Tibial artery (tissue), 4 donors: ENCODE results near the gene CENPK.
"Not testable (repeated sequence)": the region's sequence is repeated elsewhere in the genome, so short reads cannot be mapped to it uniquely, and the experiment has no call there.

ENCODE experiments used
- DNase-seq, 2 donors: peaks; one replicate each; pipeline ENCODE4 v3.0.0-alpha.2; 2019
- H3K27ac ChIP-seq, 2 donors: fragments of 200-600 bp; sonication (generic) in 1 of 2; 1 replicate in 1 of 2; 2 replicates in 1 of 2; pipeline ENCODE4 v1.5.1; 2018 to 2019; ENCODE audit warnings: mild to moderate bottlenecking in 1 of 2
- H3K27me3 ChIP-seq, 2 donors: fragments of 200-600 bp; sonication (generic) in 1 of 2; one replicate each; pipeline versions ENCODE4 v1.5.1 to v1.6.0; 2016 to 2019
- H3K36me3 ChIP-seq, 3 donors: fragments of 200-600 bp; sonication (generic) in 2 of 3; one replicate each; pipeline ENCODE4 v1.5.1; 2016 to 2019; ENCODE audit warnings: mild to moderate bottlenecking in 2 of 3
- H3K4me1 ChIP-seq, 4 donors: fragments of 200-600 bp; sonication (generic) in 2 of 4; 1 replicate in 3 of 4; 2 replicates in 1 of 4; pipeline ENCODE4 v1.5.1; 2016 to 2019
- H3K4me3 ChIP-seq, 2 donors: fragments of 200-600 bp; sonication (generic) in 1 of 2; 1 replicate in 1 of 2; 2 replicates in 1 of 2; pipeline ENCODE4 v1.5.1; 2018 to 2019; ENCODE audit warnings: mild to moderate bottlenecking in 2 of 2
- H3K9me3 ChIP-seq, 3 donors: fragments of 200-600 bp; sonication (generic) in 1 of 3; one replicate each; pipeline ENCODE4 v1.5.1; 2016 to 2019
- intact Hi-C: fragments of 100-400 bp; cut with DNase I; formaldehyde crosslinking; loops from one replicate; pipeline ENCODE4 v1.15.0; 2023; ENCODE audit warnings: low total_unique reads
- TF ChIP-seq, protein P1 (sequence below), 2 experiments: fragments of 200-600 bp in 1 of 2; fragments of 450-650 bp in 1 of 2; IDR thresholded peaks; one replicate each; pipeline ENCODE4 v1.5.1; 2017 to 2019; ENCODE audit warnings: antibody characterized with exemption in 2 of 2, mild to moderate bottlenecking in 1 of 2, moderate library complexity in 1 of 2

CENPK gene, protein sequence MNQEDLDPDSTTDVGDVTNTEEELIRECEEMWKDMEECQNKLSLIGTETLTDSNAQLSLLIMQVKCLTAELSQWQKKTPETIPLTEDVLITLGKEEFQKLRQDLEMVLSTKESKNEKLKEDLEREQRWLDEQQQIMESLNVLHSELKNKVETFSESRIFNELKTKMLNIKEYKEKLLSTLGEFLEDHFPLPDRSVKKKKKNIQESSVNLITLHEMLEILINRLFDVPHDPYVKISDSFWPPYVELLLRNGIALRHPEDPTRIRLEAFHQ

DNA sequence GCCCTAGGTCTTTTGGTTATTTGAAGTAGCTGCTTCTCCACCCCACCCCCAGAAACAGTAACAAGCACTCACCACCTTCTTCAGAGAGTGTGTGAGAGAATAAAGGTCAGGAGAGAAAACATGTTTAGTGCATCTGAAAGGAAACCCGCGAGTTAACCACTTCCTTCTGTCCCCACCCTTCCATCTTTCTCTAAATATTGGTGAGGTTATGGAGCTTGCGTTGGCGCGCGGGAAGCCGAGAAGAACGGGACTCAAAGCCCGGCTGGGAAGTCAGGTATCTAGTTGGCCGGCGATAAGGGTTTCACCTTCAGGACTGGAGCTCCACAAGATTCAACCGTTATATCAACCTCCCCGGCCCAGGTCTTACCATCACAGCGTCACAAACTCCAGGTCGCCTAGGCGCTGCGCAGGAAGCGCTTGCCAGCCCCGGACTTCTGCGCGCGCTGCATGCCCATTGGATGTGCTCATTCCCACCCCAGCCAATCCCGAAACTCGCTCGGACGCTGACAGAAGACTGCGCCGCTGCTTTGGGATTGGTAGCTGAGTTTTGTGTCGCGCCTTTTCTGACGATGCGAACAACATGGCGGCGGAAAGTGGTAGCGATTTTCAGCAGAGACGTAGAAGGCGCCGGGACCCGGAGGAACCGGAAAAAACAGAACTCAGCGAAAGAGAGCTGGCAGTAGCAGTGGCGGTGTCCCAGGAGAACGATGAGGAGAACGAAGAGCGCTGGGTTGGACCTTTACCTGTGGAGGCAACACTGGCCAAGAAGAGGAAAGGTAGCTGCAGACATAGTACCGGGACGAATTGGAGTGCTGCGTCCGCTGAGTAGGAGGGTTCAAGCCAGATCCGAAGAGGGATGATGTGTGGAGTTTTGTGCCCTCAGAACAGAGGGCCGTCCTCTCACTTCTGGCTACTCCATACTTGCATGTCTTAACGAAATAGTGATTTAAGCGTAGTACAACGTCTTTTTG is at the start of gene CENPK, which contains the start of gene PPWD1:
CENPK (minus strand) TSS at position 438 of the 971 bp plus-strand sequence. CDS start 8,261 bp downstream, outside the sequence.
PPWD1 (plus strand) TSS at position 566 of the 971 bp plus-strand sequence; CDS start at position 581, 15 bp downstream.
- H3K27me3 ChIP-seq, result no peaks in the 10 kb centered on the region
- TF ChIP-seq, protein P1, sequence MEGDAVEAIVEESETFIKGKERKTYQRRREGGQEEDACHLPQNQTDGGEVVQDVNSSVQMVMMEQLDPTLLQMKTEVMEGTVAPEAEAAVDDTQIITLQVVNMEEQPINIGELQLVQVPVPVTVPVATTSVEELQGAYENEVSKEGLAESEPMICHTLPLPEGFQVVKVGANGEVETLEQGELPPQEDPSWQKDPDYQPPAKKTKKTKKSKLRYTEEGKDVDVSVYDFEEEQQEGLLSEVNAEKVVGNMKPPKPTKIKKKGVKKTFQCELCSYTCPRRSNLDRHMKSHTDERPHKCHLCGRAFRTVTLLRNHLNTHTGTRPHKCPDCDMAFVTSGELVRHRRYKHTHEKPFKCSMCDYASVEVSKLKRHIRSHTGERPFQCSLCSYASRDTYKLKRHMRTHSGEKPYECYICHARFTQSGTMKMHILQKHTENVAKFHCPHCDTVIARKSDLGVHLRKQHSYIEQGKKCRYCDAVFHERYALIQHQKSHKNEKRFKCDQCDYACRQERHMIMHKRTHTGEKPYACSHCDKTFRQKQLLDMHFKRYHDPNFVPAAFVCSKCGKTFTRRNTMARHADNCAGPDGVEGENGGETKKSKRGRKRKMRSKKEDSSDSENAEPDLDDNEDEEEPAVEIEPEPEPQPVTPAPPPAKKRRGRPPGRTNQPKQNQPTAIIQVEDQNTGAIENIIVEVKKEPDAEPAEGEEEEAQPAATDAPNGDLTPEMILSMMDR (IDR thresholded peaks at IDR 0.05), result peak in 1 of 2 experiments; percentile 24
- no peaks in the 10 kb centered on the region for H3K36me3 ChIP-seq
- H3K27ac ChIP-seq, result peak within 1 kb of the TSS; percentile 81 to 85
- peaks cover 0 to 29% (median 21%) of the 10 kb centered on the region in 4 donors for H3K4me1 ChIP-seq
- DNase-seq, result peak; percentile 95
- H3K9me3 ChIP-seq, result no peaks in the 10 kb centered on the region
- peak within 1 kb of the TSS; percentile 66 to 85 for H3K4me3 ChIP-seq
- intact Hi-C loops, result loop anchor here (5.0 kb wide), 1 partner anchor 59 kb away; the partner anchor contains the start of gene TRIM23

DNA sequence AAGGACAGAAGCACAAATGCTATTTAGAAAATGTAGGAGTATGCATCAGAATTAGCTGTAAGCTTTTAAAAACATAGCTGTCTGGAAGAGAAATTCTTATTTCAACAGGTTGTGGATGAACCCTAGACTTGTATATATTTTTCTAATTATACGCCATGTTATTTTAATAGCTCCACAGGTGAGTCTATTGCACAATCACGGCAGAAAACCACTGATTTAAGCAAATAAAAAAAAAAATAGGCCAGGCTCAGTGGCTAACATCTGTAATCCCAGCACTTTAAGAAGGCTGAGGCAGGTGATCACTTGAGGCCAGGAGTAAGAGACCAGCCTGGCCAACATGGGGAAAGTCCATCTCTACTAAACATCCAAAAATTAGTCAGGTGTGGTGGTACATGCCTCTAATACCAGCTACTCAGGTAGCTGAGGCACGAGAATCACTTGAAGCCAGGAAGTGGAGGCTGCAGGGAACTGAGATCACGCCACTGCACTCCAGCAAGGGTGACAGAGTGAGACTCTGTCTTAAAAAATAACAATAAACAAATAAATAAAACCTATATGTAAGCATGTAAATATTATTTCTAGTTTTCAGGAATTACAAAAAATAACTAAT is 49.4 kb upstream of the CENPK start:
- H3K27me3 ChIP-seq, result no peaks in the 10 kb centered on the region
- H3K9me3 ChIP-seq, result no peaks in the 10 kb centered on the region
- no peak overlapping the region for H3K4me3 ChIP-seq
- intact Hi-C loops, result no loop called here
- DNase-seq, result no peak
- TF ChIP-seq, protein P1 (IDR thresholded peaks at IDR 0.05), result no peak
- H3K4me1 ChIP-seq, result no peaks in the 10 kb centered on the region
- no peak overlapping the region for H3K27ac ChIP-seq
- H3K36me3 ChIP-seq, result peaks cover 60 to 87% (median 80%) of the 10 kb centered on the region in 3 donors

DNA sequence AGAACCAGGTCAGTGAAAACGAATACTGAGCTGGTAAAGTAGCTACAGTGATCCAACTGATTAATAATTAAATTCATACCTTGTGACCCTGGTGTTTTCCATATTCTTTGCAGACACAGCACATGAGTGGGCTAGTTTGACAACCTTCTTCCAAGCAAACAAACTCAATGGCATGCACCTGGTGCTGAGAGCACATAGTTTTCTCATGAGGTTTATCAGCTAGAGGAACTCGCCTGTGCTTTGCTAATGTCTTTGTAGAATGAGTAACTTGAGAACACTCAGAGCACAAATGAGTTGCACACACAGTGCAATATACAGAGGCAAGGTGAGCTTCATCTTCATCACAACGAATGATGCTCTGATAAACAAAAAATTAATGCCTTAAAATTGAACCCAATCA is 48.6 kb upstream of the CENPK start:
- Histone ChIP-seq H3K27ac (no peak overlapping the region), H3K4me3 (no peak overlapping the region), H3K9me3 (no peaks in the 10 kb centered on the region), H3K4me1 (no peaks in the 10 kb centered on the region), H3K36me3 (peaks cover 57 to 92% (median 89%) of the 10 kb centered on the region in 3 donors), H3K27me3 (no peaks in the 10 kb centered on the region)
- intact Hi-C loops, result no loop called here
- TF ChIP-seq, protein P1 (IDR thresholded peaks at IDR 0.05), result no peak
- DNase-seq, result no peak

DNA sequence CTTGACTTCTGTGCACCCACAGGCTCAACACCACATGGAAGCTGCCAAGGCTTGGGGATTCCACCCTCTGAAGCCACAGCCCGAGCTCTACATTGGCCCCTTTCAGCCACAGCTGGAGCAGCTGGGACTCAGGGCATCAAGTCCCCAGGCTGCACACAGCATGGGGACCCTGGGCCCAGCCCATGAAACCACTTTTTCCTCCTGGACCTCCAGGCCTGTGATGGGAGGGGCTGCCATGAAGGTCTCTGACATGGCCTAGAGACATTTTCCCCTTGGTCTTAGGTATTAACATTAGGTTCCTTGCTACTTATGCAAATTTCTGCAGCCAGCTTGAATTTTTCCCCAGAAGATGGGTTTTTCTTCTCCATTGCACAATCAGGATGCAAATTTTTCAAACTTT is 38.8 kb upstream of the CENPK start:
- DNase-seq, H3K9me3 ChIP-seq, intact Hi-C loops, H3K27me3 ChIP-seq, H3K27ac ChIP-seq, H3K4me3 ChIP-seq, H3K4me1 ChIP-seq: not testable (repeated sequence)
- H3K36me3 ChIP-seq, result peaks cover 37 to 90% (median 76%) of the 10 kb centered on the region in 3 donors

DNA sequence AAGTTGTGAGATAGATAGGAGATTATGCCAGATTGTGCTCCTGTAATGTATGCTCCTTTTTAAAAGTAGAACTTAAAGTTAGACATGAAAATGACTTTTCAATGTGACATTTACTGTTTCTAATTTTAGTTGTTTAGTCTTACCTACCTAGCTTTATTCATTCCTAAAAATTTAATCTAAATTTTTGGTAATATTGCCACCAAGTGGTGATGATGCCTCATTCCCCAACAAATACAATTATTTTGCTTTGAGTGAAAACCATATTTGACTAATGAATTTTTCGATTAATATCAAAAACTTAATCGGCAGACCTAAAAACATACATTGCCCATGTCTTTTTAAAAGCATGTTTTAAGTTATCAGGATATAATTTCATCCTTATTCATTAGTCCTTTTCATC is 25.7 kb upstream of the CENPK start:
- Histone ChIP-seq H3K9me3 (no peaks in the 10 kb centered on the region), H3K36me3 (peaks cover 78 to 84% (median 81%) of the 10 kb centered on the region in 3 donors), H3K4me1 (no peaks in the 10 kb centered on the region), H3K27ac (no peak overlapping the region), H3K4me3 (no peak overlapping the region), H3K27me3 (no peaks in the 10 kb centered on the region)
- TF ChIP-seq, protein P1 (IDR thresholded peaks at IDR 0.05), result no peak
- DNase-seq, result no peak
- intact Hi-C loops, result no loop called here
